ENCODE results near the gene BMAL2.

The BMAL2 gene

GRCh38 chr12:27332714-27333402 lies at the start of gene BMAL2:
BMAL2 (plus strand) TSS chr12:27332836; CDS start chr12:27333073, 237 bp downstream.
- H3K4me3 ChIP-seq (ENCODE audit: low read depth, low read length), result peak within 1 kb of the TSS; percentile 69
- CTCF ChIA-PET, result interaction anchor here (1.2 to 4.6 kb wide), 5 partner anchors 10 to 52 kb away, joined by 3 to 38 read pairs (median 5); no protein-coding TSS in a partner anchor
- no peak for DNase-seq (ENCODE audit: low read depth, low spot score)
- POLR2A ChIA-PET, result interaction anchor here (0.8 to 1.4 kb wide), 2 partner anchors 9 to 11 kb away, joined by 3 to 5 read pairs; no protein-coding TSS in a partner anchor
- no peak for TF ChIP-seq CTCF (IDR thresholded peaks at IDR 0.05; ENCODE audit: insufficient read depth, low read length, missing control alignments)

GRCh38 chr12:27284021-27284420 lies 48.6 kb upstream of the BMAL2 start:
- DNase-seq (ENCODE audit: low read depth, low spot score), result no peak
- CTCF ChIA-PET, result interaction anchor here (0.9 to 1.6 kb wide), 3 partner anchors 26 to 244 kb away, joined by 3 to 4 read pairs (median 4); no protein-coding TSS in a partner anchor
- POLR2A ChIA-PET, result interaction anchor here (1.7 kb wide), 1 partner anchor 40 kb away, joined by 5 read pairs; the partner anchor contains the start of gene STK38L

GRCh38 chr12:27284751-27285150 lies 47.9 kb upstream of the BMAL2 start:
- DNase-seq (ENCODE audit: low read depth, low spot score), result peak; percentile 59
- CTCF ChIA-PET, result interaction anchor here (1.5 to 3.5 kb wide), 4 partner anchors 15 to 270 kb away, joined by 3 to 12 read pairs (median 8); partner anchors contain the start of gene TM7SF3
- POLR2A ChIA-PET, result interaction anchor here (1.1 to 1.7 kb wide), 2 partner anchors 41 to 105 kb away, joined by 5 read pairs; partner anchors contain the start of gene STK38L
- H3K4me3 ChIP-seq (ENCODE audit: low read depth, low read length), result no peak overlapping the region
- TF ChIP-seq CTCF (IDR thresholded peaks at IDR 0.05; ENCODE audit: insufficient read depth, low read length, missing control alignments), result no peak

More at GRCh38 chr12:27284021-27284420, 48.6 kb upstream of the BMAL2 start:
- H3K4me3 ChIP-seq (ENCODE audit: low read depth, low read length), result no peak overlapping the region
- no peak for TF ChIP-seq CTCF (IDR thresholded peaks at IDR 0.05; ENCODE audit: insufficient read depth, low read length, missing control alignments)

GRCh38 chr12:27285403-27285802 lies 47.2 kb upstream of the BMAL2 start:
- DNase-seq (ENCODE audit: low read depth, low spot score), result no peak
- TF ChIP-seq CTCF (IDR thresholded peaks at IDR 0.05; ENCODE audit: insufficient read depth, low read length, missing control alignments), result no peak
- ChIA-PET CTCF (interaction anchor here (0.7 to 3.5 kb wide), 6 partner anchors 11 to 271 kb away, joined by 3 to 12 read pairs (median 4); partner anchors contain the start of gene TM7SF3), POLR2A (interaction anchor here (1.1 to 1.7 kb wide), 2 partner anchors 41 to 106 kb away, joined by 5 read pairs; partner anchors contain the start of gene STK38L)
- no peak overlapping the region for H3K4me3 ChIP-seq (ENCODE audit: low read depth, low read length)

GRCh38 chr12:27289414-27289813 lies 43.2 kb upstream of the BMAL2 start:
- ChIA-PET POLR2A (no interaction called here), CTCF (interaction anchor here (1.0 to 2.2 kb wide), 4 partner anchors 16 to 274 kb away, joined by 3 to 14 read pairs (median 6); no protein-coding TSS in a partner anchor)
- no peak for TF ChIP-seq CTCF (IDR thresholded peaks at IDR 0.05; ENCODE audit: insufficient read depth, low read length, missing control alignments)
- no peak for DNase-seq (ENCODE audit: low read depth, low spot score)
- no peak overlapping the region for H3K4me3 ChIP-seq (ENCODE audit: low read depth, low read length)
